CD4-positive, alpha-beta T cell (primary cell): Measurements from ENCODE around the gene SDK2. TPM values are rescaled to one million over a fixed set of nuclear protein-coding genes. Genes with fewer than 3 reads are reported as not detected.

Experiments used
- ATAC-seq: fragments of 200-7000 bp; cut with Tn5 transposase; one replicate; pipeline ENCODE4 v1.10.0; 2022; ENCODE audit warnings: mild to moderate bottlenecking; ENCODE audit not compliant: poor library complexity
- CTCF ChIA-PET: fragments of 350-600 bp; sonication (Branson Sonifier 250); formaldehyde crosslinking; loops from one replicate; lab custom pipeline; 2021; ENCODE audit warnings: antibody characterized with exemption, inconsistent platforms; lab: Charles Lee
- POLR2A ChIA-PET: fragments of 350-600 bp; sonication (Branson Sonifier 250); formaldehyde crosslinking; loops from one replicate; lab custom pipeline; 2021; ENCODE audit warnings: antibody characterized with exemption, inconsistent platforms; lab: Charles Lee
- DNase-seq, 14 experiments: peaks; one replicate each; pipeline ENCODE4 v3.0.0-alpha.2; 2013 to 2020; ENCODE audit warnings: mixed read lengths in 2 of 14
- H3K27ac ChIP-seq, 2 donors: one replicate each; pipeline versions ENCODE4 v1.5.1 to v1.7.0; 2013; ENCODE audit warnings: low read length in 2 of 2, low read depth in 1 of 2, mild to moderate bottlenecking in 1 of 2
- H3K27me3 ChIP-seq, 2 experiments: 1 replicate in 1 of 2; 2 replicates in 1 of 2; pipeline versions ENCODE4 v1.6.1 to v1.7.0; 2013; ENCODE audit warnings: low read length in 2 of 2, control low read depth in 1 of 2, mild to moderate bottlenecking in 1 of 2, moderate library complexity in 1 of 2; ENCODE audit not compliant: insufficient read depth in 2 of 2, control insufficient read depth in 1 of 2
- H3K36me3 ChIP-seq: one replicate; pipeline ENCODE4 v1.6.1; 2013; ENCODE audit warnings: low read length, control low read depth; ENCODE audit not compliant: insufficient read depth
- H3K4me1 ChIP-seq: one replicate; pipeline ENCODE4 v1.6.1; 2013; ENCODE audit warnings: low read length, control low read depth; ENCODE audit not compliant: insufficient read depth
- H3K4me3 ChIP-seq: one replicate; pipeline ENCODE4 v1.5.1; 2013; ENCODE audit warnings: mild to moderate bottlenecking, low read length, moderate library complexity
- H3K9me3 ChIP-seq, 2 experiments: 1 replicate in 1 of 2; 2 replicates in 1 of 2; pipeline versions ENCODE4 v1.6.1 to v1.7.0; 2013; ENCODE audit warnings: low read length in 2 of 2, mild to moderate bottlenecking in 2 of 2, control low read depth in 1 of 2, moderate library complexity in 1 of 2; ENCODE audit not compliant: control insufficient read depth in 1 of 2, insufficient read depth in 1 of 2
- H3K27ac Mint-ChIP-seq: one replicate; pipeline ENCODE4 v1.8.0; 2020; ENCODE audit warnings: mixed read lengths
- H3K27me3 Mint-ChIP-seq: one replicate; pipeline ENCODE4 v1.8.0; 2021; ENCODE audit warnings: mixed read lengths
- H3K36me3 Mint-ChIP-seq: one replicate; pipeline ENCODE4 v1.8.0; 2021; ENCODE audit warnings: low read depth, mixed read lengths
- H3K4me1 Mint-ChIP-seq: one replicate; pipeline ENCODE4 v1.8.0; 2021; ENCODE audit warnings: low read depth, mixed read lengths
- H3K4me3 Mint-ChIP-seq: one replicate; pipeline ENCODE4 v1.8.0; 2020; ENCODE audit warnings: mild to moderate bottlenecking, mixed read lengths
- H3K9me3 Mint-ChIP-seq: one replicate; pipeline ENCODE4 v1.8.0; 2020; ENCODE audit warnings: mixed read lengths
- intact Hi-C, 2 experiments: fragments of 100-400 bp; cut with DNase I in 1 of 2; cut with micrococcal nuclease in 1 of 2; formaldehyde crosslinking; loops; one replicate each; pipeline versions ENCODE4 v1.15.1 to v1.9.0; 2023 to 2025; cut with DNase I, micrococcal nuclease
- total RNA-seq, 174 experiments: library from RNA in 2 of 174; stranded (reverse) in 2 of 174; gene quantifications; one replicate each; pipeline ENCODE4 v1.2.3 and lab custom pipeline; 2021 to 2026
- TF ChIP-seq, protein P1 (sequence below): fragments of 200-600 bp; IDR thresholded peaks from one replicate; pipeline ENCODE4 v1.8.0; 2022; ENCODE audit warnings: antibody characterized with exemption, mild to moderate bottlenecking

The SDK2 gene
- total RNA-seq, 2 experiments from 2014 or later, result 8.1 to 8.2 TPM

- Histone ChIP-seq H3K36me3 (no peaks in the 10 kb centered on the region), H3K4me1 (peaks cover 4% of the 10 kb centered on the region), H3K9me3 (peaks cover 0 to 7% of the 10 kb centered on the region in 2 experiments), H3K27me3 (no peaks in the 10 kb centered on the region), H3K4me3 (no peak overlapping the region), H3K27ac (no peak overlapping the region)
- no peaks in the 10 kb centered on the region for H3K36me3 Mint-ChIP-seq
- H3K9me3 Mint-ChIP-seq, result no peaks in the 10 kb centered on the region
- no peak overlapping the region for H3K4me3 Mint-ChIP-seq
- DNase-seq (no peak), ATAC-seq (no peak)
- intact Hi-C loops, result no loop called here
- H3K4me1 Mint-ChIP-seq, result peaks cover 28% of the 10 kb centered on the region
- POLR2A ChIA-PET, result interaction anchor here (1.4 kb wide), 1 partner anchor 10 kb away, joined by 4 read pairs; no protein-coding TSS in a partner anchor
- CTCF ChIA-PET, result no interaction called here
- no peak overlapping the region for H3K27ac Mint-ChIP-seq
- H3K27me3 Mint-ChIP-seq, result no peaks in the 10 kb centered on the region
- TF ChIP-seq, protein P1, sequence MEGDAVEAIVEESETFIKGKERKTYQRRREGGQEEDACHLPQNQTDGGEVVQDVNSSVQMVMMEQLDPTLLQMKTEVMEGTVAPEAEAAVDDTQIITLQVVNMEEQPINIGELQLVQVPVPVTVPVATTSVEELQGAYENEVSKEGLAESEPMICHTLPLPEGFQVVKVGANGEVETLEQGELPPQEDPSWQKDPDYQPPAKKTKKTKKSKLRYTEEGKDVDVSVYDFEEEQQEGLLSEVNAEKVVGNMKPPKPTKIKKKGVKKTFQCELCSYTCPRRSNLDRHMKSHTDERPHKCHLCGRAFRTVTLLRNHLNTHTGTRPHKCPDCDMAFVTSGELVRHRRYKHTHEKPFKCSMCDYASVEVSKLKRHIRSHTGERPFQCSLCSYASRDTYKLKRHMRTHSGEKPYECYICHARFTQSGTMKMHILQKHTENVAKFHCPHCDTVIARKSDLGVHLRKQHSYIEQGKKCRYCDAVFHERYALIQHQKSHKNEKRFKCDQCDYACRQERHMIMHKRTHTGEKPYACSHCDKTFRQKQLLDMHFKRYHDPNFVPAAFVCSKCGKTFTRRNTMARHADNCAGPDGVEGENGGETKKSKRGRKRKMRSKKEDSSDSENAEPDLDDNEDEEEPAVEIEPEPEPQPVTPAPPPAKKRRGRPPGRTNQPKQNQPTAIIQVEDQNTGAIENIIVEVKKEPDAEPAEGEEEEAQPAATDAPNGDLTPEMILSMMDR, result no peak
These were observed 88.9 kb downstream of the SDK2 start for GRCh38 chr17:73555199-73555960.

DNA sequence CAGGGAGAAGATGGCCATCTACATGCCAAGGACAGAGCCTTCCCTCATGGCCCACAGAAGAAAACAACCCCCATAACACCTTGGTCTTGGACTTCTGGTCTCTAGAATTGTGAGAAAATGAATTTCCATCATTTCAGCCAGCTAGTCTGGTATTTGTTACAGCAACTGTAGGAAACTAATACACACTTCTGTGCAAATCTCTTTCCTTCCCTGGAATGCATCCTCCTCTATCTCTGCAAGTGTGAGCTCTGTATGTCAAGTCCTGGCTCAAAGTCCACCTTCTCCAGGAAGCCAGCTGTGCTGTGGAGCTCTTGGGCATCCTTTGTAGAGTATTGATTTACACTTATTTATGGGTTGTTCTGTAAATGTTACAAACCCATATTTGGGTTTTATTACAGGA is 89.7 kb downstream of the SDK2 start:
- Mint-ChIP-seq H3K9me3 (no peaks in the 10 kb centered on the region), H3K36me3 (no peaks in the 10 kb centered on the region), H3K4me3 (no peak overlapping the region), H3K4me1 (peaks cover 28% of the 10 kb centered on the region), H3K27ac (no peak overlapping the region), H3K27me3 (no peaks in the 10 kb centered on the region)
- no peak for ATAC-seq
- no peak overlapping the region for H3K4me3 ChIP-seq
- intact Hi-C loops, result no loop called here
- peaks cover 4% of the 10 kb centered on the region for H3K4me1 ChIP-seq
- TF ChIP-seq, protein P1, result no peak
- H3K9me3 ChIP-seq, result peaks cover 0 to 7% of the 10 kb centered on the region in 2 experiments
- no peak overlapping the region for H3K27ac ChIP-seq
- ChIA-PET CTCF (no interaction called here), POLR2A (interaction anchor here (1.4 kb wide), 1 partner anchor 9 kb away, joined by 4 read pairs; no protein-coding TSS in a partner anchor)
- H3K27me3 ChIP-seq, result no peaks in the 10 kb centered on the region
- no peak for DNase-seq
- H3K36me3 ChIP-seq, result no peaks in the 10 kb centered on the region

- H3K9me3 ChIP-seq, result peaks cover 0 to 7% of the 10 kb centered on the region in 2 experiments
- H3K4me3 Mint-ChIP-seq, result no peak overlapping the region
- H3K36me3 Mint-ChIP-seq, result no peaks in the 10 kb centered on the region
- peaks cover 4% of the 10 kb centered on the region for H3K4me1 ChIP-seq
- CTCF ChIA-PET, result no interaction called here
- H3K4me1 Mint-ChIP-seq, result peaks cover 23% of the 10 kb centered on the region
- TF ChIP-seq, protein P1, result no peak
- H3K27me3 ChIP-seq, result no peaks in the 10 kb centered on the region
- H3K36me3 ChIP-seq, result no peaks in the 10 kb centered on the region
- intact Hi-C loops, result no loop called here
- H3K27me3 Mint-ChIP-seq, result no peaks in the 10 kb centered on the region
- no peak overlapping the region for H3K4me3 ChIP-seq
- H3K9me3 Mint-ChIP-seq, result no peaks in the 10 kb centered on the region
- no peak overlapping the region for H3K27ac Mint-ChIP-seq
- no peak for DNase-seq
- no peak overlapping the region for H3K27ac ChIP-seq
- ATAC-seq, result no peak
- POLR2A ChIA-PET, result interaction anchor here (1.1 to 3.1 kb wide), 2 partner anchors 14 to 38 kb away, joined by 3 to 11 read pairs; no protein-coding TSS in a partner anchor
These were observed 90.9 kb downstream of the SDK2 start for GRCh38 chr17:73553311-73553710.
